GM12865 (cell line): ENCODE results near the gene TIGD4.
A peak's percentile ranks its signal among the peaks of the same experiment; 100 is the strongest.

ENCODE experiments used
- DNase-seq: peaks from one replicate; pipeline ENCODE4 v3.0.0; 2010; ENCODE audit warnings: low read depth
- H3K4me3 ChIP-seq: 2 replicates; pipeline ENCODE4 v1.5.1; 2011; ENCODE audit warnings: mild to moderate bottlenecking, low read depth, low read length, control low read depth
- CTCF ChIP-seq: IDR thresholded peaks from 2 replicates; pipeline ENCODE4 v1.5.1; 2011; ENCODE audit warnings: low read length, control low read depth, low read depth, inconsistent platforms; ENCODE audit not compliant: insufficient read depth; ENCODE audit errors: missing control alignments

TIGD4 gene

DNA sequence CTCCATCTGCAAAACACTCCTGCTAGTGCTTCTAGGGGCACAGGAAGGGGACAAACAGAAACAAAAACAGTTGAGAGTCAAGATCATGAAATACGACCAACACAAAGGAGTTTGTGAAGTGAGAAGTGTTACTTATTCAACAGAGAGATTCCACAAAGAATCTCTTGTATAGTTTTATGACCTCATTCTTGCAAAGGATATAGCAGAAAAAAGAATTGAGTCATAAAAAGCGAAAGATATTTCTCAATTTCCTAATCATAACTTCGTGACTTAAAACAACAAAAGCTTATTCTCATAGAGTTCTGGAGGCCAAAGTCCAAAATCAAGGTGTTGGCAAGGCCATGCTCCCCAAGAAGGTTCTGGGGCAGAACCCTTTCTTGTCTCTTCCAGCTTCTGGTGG lies 40.7 kb downstream of the TIGD4 start:
- TF ChIP-seq CTCF, result no peak
- DNase-seq, result no peak
- no peak overlapping the region for H3K4me3 ChIP-seq

DNA sequence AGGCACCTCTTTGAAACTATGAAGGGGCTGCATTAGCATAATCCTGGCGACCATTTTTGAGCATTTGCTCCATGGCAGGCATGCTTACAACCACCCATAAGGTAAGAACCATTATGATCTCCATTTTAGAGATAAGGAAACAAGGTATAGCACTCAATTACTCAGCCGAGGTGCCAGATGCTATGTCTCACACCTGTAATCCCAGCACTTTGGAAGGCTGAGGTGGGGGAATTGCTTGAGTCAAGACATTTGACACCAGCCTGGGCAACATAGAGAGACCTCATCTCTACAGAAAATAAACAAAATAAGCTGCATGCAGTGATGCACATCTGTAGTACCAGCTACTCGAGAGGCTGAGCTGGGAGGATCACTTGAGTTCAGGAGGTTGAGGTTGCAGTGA lies 43.6 kb downstream of the TIGD4 start:
- no peak for DNase-seq
- TF ChIP-seq CTCF, result no peak

GRCh38 chr4:152735396-152735859 lies 44.1 kb downstream of the TIGD4 start:
- peak; percentile 49 for TF ChIP-seq CTCF
- no peak overlapping the region for H3K4me3 ChIP-seq
- DNase-seq, result peak; percentile 30

More for the DNA sequence above, 43.6 kb downstream of the TIGD4 start:
- H3K4me3 ChIP-seq, result no peak overlapping the region

- TF ChIP-seq CTCF, result no peak
- DNase-seq, result no peak
- H3K4me3 ChIP-seq, result no peak overlapping the region
Measured at GRCh38 chr4:152734699-152735050, 44.9 kb downstream of the TIGD4 start.

GRCh38 chr4:152734015-152734698 lies 45.4 kb downstream of the TIGD4 start:
- DNase-seq, result no peak
- no peak overlapping the region for H3K4me3 ChIP-seq
- TF ChIP-seq CTCF, result no peak

DNA sequence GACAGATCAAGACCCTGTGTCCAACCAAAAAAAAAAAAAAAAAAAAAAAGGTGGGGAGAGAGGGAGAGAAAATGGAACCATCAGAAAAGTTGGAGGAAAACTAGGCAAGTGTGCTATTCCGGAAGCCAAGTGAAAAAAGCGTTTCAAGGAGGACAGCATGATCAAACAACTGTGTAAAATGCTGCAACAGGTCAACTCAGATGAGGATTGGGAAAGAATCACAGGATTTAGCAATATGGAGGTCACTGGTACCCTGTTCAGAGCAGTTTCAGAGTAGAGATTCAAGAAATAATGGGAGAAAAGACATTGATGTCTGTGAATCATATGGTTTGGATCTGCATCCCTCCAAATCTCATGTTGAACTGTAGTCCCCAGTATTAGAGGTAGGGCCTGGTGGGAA lies 47.5 kb downstream of the TIGD4 start:
- H3K4me3 ChIP-seq, result no peak overlapping the region
- TF ChIP-seq CTCF, result no peak
- no peak for DNase-seq

GRCh38 chr4:152729466-152729865 lies 50.1 kb downstream of the TIGD4 start:
- no peak for TF ChIP-seq CTCF
- no peak overlapping the region for H3K4me3 ChIP-seq
- DNase-seq, result no peak
